HG02870 (cell line): ENCODE data around the gene MTUS2.

Experiments used
- ATAC-seq: cut with Tn5 transposase; IDR thresholded peaks from one replicate; pipeline ENCODE4 v1.9.1; 2021; ENCODE audit warnings: mild to moderate bottlenecking, moderate library complexity; ENCODE audit not compliant: unreplicated experiment

Gene MTUS2

DNA sequence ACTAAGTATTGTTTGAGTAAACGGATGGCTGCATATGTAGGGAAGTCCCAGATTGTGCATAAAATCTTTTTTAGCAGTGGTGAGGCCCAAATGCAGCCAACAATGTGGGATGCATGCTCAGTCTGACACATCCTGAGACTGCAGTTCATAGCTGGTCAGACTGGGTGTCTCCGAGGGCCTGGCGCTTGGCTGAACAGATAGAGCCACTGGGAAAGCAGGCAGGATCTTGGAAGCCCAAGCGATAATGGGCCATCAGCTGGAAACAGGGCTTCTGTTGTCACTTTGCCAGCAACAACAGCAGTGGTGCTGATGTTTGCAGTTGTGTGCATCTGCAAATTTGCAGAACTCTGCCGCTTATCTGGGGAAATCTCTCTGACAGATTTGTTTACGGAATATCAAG lies 36.1 kb downstream of the MTUS2 start:
- ATAC-seq, result no peak

DNA sequence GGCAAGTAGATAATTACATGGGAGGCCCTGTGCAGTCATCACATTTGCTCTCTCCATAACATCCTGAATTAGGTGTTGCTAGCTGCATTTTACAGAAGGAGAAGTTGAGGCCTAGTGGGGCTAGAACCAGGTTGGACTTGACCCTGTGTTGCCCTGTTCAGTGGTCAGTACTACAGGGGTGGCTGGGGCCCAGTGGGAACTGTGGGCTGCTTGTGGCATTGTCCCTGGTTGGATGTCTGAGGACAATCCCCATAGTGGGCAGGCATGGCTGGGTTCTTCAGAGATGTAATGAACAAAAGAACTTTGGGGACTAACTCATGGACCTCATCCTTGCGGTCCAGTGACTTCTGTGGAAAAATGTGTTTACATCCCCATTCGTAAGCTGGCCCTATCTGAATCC lies 38.9 kb downstream of the MTUS2 start:
- ATAC-seq, result no peak

DNA sequence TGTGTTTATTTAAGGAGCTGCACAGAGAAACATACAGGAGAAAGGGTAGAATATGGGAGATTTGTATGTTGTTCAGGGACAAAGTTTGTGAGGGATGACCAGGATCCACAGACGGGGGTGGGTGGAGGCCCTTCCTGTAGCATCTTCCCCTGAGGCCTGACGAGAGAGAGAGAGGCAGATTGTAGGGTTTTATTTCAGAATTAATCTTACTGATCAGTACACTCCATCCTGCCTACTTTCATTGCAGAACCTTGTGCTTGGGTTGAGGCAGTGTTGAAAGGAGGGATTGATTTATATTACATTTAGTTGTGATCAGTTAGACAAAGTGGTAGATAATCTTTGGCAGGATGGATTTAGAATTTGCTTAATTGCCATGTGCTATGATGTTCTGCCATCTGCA lies 39.6 kb downstream of the MTUS2 start:
- ATAC-seq, result no peak

DNA sequence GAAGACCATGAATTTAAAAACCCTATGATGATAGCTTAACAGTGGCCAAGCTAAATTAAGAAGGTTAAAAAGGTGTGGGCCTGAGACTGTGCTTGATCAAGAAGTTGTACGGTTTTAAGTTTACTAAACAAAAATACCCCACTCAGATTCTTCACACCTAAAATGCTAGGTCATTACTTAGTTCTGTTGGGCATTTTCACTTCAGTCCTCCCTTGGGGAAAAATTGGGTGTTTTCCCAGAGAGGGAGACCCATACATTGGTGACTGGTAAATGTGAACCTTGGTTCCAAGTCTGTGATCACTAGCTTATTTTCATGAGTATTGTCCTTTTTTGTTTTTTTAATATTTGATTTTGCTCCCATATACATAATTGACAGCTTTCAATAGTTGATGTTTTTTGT lies 44.4 kb downstream of the MTUS2 start:
- ATAC-seq, result no peak

DNA sequence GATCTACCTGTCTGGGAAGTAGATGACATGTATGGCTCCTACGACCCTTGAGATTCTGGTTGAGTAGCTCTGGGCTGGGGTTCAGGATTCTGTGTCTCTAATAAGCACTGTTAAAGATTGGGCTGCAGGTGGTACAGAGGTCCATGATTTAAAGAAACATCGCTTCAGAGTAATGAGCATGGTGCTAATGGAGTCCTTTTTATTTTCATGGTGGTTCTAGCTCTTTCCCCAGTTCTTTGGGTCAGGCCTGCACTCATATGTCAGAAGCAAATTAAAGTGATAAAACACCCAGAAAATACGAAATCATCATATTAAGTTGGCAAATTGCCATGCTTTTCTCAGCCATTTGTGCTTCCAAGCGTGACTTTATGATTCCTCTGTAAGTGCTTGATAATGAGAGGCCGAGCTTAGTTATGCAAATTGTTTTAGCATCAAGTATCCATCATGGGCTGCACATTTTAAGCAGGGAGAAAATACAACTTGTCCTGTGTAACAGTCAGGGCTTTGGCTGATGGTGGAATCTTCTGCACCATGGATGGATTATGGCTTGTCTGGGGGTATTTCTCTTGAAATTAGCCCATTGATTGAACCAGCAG lies 45.1 kb downstream of the MTUS2 start:
- no peak for ATAC-seq

DNA sequence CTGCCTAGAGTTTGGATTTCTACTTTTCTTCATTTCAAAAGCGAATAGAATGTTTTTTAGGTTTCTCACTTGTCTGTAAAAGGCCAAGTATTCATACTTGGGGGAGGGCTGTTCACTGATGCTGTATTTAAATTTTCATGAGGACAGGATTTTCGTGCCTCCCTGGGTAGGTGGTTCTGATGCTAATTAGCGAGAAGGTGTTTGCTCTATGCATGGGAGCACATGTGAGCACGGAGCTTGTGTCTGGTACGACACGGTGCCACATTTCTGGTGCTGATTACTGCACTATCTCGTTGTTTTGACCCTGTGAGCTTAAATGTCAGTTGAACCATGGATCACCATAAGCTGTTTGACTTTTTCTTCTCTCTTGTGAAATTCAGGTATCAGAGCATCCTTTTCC lies 45.8 kb downstream of the MTUS2 start:
- ATAC-seq, result no peak

DNA sequence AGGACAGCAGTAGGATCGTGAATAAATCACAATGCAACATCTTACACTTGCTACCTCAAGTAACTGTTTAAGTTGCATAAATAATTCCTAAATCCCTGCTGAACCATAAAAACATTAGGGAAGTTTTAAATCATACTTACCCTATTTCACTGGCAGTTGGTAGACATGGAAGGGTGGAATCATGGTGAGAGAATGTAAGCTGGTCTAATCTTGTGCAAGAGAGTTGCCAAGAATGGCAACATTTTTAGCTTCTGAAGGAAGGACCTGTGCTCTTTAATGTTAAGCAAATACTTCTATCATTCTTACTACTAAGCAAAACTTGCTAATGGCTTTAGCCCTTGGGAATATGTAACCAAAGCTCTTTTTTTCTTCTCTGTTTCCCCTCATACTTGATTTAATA lies 46.8 kb downstream of the MTUS2 start:
- ATAC-seq, result no peak

DNA sequence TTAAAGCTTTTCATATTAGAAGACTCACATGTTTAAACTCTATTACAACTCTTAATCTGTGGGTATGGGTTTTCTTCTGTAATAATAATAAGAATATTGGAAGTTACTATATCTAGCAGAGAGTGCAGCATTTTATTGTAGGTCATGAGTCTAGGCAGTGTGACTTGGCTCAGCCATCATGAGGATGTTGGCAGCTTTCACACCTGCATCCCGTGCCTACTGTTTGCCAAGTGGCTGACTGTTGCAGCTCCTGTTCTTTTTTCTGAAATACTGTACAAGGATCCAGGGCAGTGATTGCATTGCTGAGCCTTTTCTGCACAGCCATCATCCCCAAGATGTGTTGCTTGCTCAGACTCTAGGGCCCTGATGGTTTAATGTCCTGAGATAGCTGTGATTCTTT lies 47.4 kb downstream of the MTUS2 start:
- no peak for ATAC-seq

DNA sequence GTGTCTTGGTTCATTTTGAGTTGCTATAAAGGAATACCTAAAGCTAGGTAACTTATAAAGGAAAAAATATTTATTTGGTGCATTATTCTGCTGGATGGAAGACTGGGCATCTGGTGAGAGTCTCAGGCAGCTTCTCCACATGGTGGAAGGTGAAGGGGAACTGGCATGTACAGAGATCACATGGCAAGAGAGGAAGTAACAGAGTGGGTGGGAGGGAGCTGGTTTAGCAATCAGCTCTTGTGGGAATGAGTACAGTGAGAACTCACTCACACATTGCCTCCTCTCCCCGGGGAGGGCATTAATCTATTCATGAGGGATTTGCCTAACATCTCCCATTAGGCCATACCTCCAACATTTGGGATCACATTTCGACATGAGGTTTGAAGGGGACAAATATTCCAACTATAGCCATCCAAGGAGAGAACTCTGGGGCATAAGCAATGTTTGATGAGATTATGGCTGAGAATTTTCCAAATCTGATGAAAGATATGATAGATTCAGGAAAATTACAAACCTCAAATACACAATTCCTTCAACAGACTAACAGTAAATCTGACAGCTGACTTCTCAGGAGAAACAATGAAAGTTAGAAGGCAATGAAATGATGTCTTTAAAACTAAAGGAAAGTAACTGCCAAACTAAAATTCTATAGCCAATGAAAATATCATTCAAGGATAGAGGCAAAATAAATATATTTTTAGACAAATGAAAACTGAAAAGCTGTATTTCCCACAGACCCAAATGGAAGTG lies 52.5 kb downstream of the MTUS2 start:
- no peak for ATAC-seq

DNA sequence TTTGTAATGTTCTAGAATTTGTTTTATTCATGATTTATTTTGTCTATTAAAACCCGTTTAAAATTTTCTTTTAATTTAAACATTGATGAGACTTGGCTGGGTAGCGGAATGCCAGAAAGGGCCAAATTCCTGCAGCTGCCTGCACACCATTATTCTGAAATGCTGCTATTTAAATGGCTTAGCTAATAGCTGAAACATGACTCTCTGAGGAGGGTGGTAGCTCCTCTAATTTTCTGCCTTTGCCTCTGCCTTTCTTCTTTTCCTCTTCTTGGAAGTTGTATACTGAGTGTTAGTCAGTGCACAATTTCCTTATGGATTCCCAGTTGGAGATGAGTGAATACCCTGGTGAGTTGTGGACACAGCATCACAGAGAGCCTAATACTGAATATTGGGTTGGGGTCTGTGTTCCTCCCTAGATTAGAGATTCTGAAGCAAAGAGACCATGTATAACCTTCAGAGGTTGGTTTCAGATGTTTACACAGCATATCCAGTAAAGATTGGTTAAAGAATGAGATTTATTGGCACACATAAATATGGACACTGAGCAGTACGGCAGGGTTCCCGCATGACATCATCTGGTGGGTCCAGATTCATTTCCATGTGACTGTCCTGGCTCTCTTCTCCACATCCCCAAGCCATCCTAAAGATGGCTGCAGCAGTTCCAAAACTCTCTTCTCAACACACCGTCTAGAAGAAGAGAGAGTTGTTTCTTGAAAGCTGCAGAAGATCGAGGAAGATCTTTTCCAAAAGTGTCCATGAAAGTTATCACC lies 55.9 kb downstream of the MTUS2 start:
- ATAC-seq, result no peak

DNA sequence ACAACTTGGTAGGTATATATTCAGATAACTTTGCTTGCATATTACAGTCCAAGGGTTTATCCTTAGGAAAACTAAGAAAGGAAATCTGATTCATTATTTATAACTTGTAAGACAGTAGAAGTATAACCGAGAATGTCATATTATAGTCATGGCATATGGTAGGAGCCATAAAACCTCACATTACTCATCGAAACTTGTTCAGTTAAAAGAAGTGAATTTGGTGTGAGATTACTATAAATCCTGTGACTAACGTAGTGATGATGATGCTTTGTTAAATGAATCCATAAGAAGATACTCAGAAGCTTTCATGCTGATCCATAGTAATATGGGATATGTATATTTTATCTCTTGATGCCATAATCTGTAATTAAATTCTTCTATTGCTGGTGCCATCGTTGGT lies 57.3 kb downstream of the MTUS2 start:
- no peak for ATAC-seq

DNA sequence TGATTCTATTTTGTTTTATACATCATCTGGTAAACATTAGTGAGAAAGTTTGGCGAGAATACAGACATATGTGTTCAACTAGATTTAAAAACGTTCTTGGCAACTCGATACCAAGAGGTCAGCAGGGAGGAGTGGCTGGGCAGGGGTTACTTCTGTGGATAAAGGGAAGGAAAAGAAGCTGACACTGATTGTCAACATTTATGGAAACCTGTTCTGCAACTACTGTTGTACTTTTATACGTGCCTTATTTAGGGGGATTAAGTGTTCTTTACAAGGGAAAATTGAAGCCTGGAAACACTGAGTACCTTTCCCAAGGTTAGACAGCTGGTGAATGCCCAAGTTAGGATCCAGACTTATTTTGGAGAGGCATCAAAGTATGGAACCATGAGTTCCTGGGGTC lies 65.0 kb downstream of the MTUS2 start:
- ATAC-seq, result no peak

DNA sequence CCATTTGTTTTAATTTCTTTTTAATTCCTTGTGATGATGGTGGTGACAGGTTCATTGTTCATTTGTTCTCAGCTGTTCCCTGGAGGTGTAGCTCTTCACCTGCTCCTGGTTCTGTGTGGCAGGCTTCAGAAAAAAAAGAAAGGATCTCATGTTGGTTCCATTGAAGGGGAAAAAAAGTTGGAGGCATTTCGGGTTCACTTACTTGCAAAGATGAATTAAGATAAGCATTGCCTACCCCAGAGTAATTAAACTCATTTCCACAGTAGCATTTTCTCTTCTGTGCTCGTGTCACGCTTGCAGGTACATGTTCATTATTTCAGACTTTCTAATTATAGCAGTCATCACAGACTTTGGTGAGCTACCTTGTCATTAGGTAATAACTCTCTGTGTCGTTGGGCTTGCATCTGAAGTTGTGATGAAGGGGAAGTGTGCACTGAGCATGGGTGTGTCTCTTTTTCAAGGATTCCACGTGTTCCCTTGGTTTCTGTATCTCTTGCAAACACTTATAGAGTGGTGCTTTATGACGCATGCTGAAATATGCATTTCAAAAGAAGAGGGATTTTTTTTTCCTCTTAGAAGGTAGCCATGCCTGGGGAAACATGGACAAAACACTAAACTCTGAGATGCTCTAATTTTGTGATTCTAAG lies 69.1 kb downstream of the MTUS2 start:
- no peak for ATAC-seq

DNA sequence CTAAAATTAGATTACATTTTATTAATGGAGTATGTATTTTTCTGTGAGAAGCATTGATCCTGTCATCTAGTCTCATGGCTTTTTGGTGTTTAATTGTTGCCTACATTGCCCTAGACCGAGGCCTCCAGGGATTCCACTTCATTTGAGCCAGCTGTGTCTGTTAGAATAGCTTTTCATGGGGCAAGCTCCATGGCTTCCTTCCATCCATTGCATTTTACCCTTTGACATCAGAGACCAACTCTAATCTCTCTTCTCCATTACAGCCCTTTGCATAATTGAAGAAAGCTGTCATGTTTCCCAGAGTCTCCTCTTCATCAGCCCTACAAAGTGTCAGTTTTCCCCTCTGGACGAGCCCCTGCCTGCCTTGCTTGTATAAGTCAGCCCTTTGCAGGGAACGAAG lies 70.6 kb downstream of the MTUS2 start:
- no peak for ATAC-seq

DNA sequence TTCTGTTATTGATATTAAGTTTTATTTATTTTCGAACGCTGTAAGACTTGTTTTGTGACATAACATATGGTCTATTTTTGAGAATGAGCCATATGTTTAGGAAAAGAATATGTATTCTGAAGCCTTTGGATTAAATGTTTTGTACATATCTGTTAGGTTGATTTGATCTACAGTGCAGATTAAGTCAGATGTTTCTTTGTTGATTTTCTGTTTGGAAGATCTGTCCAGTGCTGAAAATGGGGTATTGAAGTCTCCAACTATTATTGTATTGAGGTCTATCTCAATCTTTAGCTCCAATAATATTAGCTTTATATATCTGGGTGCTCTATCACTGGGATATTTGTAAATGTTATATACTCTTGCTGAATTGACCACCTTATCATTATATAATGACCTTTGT lies 97.9 kb downstream of the MTUS2 start:
- ATAC-seq, result no peak

DNA sequence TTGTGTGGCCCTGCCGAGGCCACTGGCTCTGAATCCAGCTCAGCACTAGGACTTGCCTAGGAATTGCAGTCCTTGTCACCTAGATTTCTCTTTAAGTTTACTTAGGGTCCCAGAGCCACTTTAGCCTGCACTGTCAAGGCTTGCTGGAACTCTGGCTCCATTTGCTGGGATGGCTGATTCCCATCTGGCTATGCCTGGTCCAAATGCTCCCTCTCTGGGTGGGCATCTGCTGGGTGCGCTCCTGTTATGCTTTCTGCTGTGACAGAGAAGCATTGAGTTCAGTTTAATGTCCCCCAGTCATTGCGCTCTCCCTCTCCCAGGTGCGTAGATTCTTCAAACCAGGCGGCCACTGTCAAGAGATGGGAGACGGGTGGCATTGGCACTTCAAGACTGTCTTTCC lies 102.2 kb downstream of the MTUS2 start:
- no peak for ATAC-seq

DNA sequence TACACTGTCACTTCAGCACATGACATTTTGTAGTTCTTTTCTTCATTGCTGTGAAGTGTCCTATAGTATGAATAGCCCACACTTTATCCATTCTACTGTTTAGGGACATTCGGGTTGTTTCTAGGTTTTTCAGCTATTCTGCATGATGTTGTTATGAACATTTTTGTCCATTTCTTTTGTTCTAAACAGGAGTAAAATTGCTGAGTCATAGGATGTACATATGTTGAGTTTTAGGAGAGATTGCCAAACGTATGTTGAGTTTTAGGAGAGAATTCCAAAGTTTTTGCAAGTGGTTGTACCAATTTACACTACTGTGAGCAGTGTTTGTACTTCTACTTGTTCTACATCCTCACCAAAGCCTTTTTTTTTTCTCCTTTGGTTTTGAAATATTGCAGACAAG lies 115.0 kb downstream of the MTUS2 start:
- ATAC-seq, result no peak

DNA sequence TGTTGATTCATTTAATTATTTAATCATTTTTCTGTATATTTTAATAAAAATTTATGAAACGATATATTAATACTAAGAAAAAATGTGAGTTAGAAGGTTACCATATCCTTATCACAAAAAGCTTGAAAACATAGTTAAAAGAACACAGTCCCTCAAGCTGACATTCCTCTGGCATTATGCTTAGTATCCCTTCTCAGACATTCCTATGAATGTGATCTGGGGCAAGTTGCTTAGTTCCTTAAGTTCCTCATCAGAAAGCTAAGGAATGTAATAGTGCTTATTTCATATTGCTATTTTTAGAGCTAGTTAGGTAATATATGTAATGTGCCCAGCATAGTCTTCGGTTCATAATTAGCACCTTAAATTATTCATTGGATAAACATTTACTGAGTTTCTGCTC lies 122.8 kb downstream of the MTUS2 start:
- ATAC-seq, result no peak

DNA sequence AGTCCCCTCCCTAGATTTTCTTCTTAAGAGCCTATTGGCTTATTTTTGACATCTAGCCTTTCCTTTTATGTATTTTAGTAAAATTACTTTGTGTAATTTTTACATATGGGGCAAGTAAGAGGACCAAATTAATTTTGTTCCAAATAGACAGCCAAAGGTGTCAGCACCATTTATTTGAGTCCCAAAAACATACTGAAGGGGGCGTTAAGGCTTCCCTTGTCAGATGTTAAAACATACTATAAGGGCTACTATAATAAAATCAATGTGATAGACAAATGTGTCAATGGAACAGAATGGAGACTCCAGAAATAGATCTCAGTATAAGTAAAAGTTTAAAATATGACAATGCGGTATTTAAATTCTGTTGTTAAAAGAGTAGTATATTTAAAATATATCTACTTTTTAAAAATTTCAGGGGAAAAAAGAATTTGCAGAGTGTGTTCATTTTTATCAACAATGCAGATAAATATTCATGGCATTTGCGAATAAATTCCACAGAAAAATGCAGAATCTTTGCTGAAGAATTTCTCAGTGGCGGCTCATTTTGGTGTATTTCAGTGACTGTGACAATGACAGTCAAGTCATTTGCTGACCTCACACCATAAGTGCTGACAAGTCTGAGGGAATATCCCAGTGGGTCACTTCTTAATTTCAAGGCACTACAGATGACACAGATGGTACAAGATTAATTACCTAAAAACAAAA lies 133.7 kb downstream of the MTUS2 start:
- ATAC-seq, result no peak

DNA sequence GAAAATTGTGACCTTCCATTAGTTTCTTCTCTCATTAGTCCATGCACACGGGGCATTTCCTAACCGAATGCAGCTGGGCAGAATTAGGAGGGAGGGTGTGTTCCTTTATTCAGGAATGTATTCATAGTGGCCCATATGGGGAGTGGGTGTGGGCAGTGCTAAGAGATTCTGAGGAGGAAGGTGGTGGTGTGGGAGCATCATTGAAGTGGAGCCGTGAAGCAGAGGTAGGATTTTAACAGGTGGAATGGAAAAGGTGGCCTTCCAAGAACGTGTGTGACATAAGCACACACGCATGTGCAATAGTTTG lies 134.2 kb downstream of the MTUS2 start:
- ATAC-seq, result no peak

DNA sequence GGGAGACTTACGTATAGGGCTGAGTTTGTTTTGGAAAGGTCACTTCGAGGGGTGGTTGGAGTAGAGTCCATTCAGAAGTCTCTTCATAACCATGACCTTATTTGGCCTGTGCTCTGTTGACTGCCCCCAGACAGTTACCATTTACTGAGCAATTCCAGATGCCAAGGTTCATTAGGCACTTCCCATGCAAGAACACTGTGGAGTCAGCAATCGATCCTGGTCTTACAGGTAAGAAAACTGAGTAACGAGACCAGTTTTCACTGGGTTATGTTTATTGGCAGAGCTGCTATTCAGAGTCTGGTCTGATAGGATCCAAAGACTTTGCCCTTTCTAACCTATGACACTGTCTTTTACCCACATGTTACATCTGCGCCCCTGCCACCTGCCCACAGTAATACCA lies 134.7 kb downstream of the MTUS2 start:
- no peak for ATAC-seq
